Muscle layer of colon (tissue), 2 donors: ENCODE measurements around the gene CGNL1.

ENCODE experiments used
- H3K27ac ChIP-seq: one replicate; pipeline ENCODE4 v1.7.0; 2013; ENCODE audit warnings: low read depth, mild to moderate bottlenecking, low read length, moderate library complexity
- H3K27me3 ChIP-seq, 2 donors: one replicate each; pipeline ENCODE4 v1.7.0; 2013; ENCODE audit warnings: low read length in 2 of 2, mild to moderate bottlenecking in 2 of 2; ENCODE audit not compliant: insufficient read depth in 2 of 2, control insufficient read depth in 1 of 2
- H3K36me3 ChIP-seq: one replicate; pipeline ENCODE4 v1.7.0; 2013; ENCODE audit warnings: mild to moderate bottlenecking, low read length; ENCODE audit not compliant: insufficient read depth
- H3K4me1 ChIP-seq: one replicate; pipeline ENCODE4 v1.7.0; 2013; ENCODE audit warnings: mild to moderate bottlenecking, low read length; ENCODE audit not compliant: insufficient read depth
- H3K4me3 ChIP-seq, 2 donors: one replicate each; pipeline ENCODE4 v1.7.0; 2013; ENCODE audit warnings: low read length in 2 of 2, low read depth in 1 of 2, mild to moderate bottlenecking in 1 of 2, moderate library complexity in 1 of 2
- H3K9ac ChIP-seq: one replicate; pipeline ENCODE4 v1.7.0; 2013; ENCODE audit warnings: low read length
- H3K9me3 ChIP-seq: one replicate; pipeline ENCODE4 v1.7.0; 2013; ENCODE audit warnings: mild to moderate bottlenecking, low read length
- donor health status: abdominal sarcoma.
- donor health status: Adenocarcinoma of cecum.

Gene CGNL1

GRCh38 chr15:57568299-57568698 is 192.0 kb downstream of the CGNL1 start:
- no peaks in the 10 kb centered on the region for H3K27me3 ChIP-seq
- no peak overlapping the region for H3K4me3 ChIP-seq
- H3K4me1 ChIP-seq = peaks cover 5% of the 10 kb centered on the region
- H3K9me3 ChIP-seq = no peaks in the 10 kb centered on the region
- no peak overlapping the region for H3K9ac ChIP-seq
- H3K36me3 ChIP-seq = no peaks in the 10 kb centered on the region
- no peak overlapping the region for H3K27ac ChIP-seq

GRCh38 chr15:57570340-57570739 is 194.0 kb downstream of the CGNL1 start:
- H3K9me3 ChIP-seq = no peaks in the 10 kb centered on the region
- no peak overlapping the region for H3K4me3 ChIP-seq
- peaks cover 5% of the 10 kb centered on the region for H3K4me1 ChIP-seq
- H3K9ac ChIP-seq = no peak overlapping the region
- no peaks in the 10 kb centered on the region for H3K27me3 ChIP-seq
- H3K36me3 ChIP-seq = no peaks in the 10 kb centered on the region
- H3K27ac ChIP-seq = no peak overlapping the region

- Histone ChIP-seq H3K27ac (no peak overlapping the region), H3K9ac (no peak overlapping the region)
Observed at GRCh38 chr15:57570994-57571393, 194.7 kb downstream of the CGNL1 start.

GRCh38 chr15:57571725-57572124 is 195.4 kb downstream of the CGNL1 start:
- H3K4me1 ChIP-seq = peaks cover 5% of the 10 kb centered on the region
- no peak overlapping the region for H3K4me3 ChIP-seq
- no peaks in the 10 kb centered on the region for H3K9me3 ChIP-seq
- H3K36me3 ChIP-seq = no peaks in the 10 kb centered on the region
- no peak overlapping the region for H3K27ac ChIP-seq
- H3K27me3 ChIP-seq = no peaks in the 10 kb centered on the region
- H3K9ac ChIP-seq = no peak overlapping the region

More at GRCh38 chr15:57570994-57571393, 194.7 kb downstream of the CGNL1 start:
- no peaks in the 10 kb centered on the region for H3K36me3 ChIP-seq
- peaks cover 5% of the 10 kb centered on the region for H3K4me1 ChIP-seq
- H3K9me3 ChIP-seq = no peaks in the 10 kb centered on the region
- no peak overlapping the region for H3K4me3 ChIP-seq
- H3K27me3 ChIP-seq = no peaks in the 10 kb centered on the region

GRCh38 chr15:57572468-57572867 is 196.2 kb downstream of the CGNL1 start:
- Histone ChIP-seq H3K36me3 (no peaks in the 10 kb centered on the region), H3K27ac (no peak overlapping the region)

GRCh38 chr15:57573151-57573550 is 196.8 kb downstream of the CGNL1 start:
- Histone ChIP-seq H3K9ac (no peak overlapping the region), H3K9me3 (no peaks in the 10 kb centered on the region), H3K27me3 (no peaks in the 10 kb centered on the region), H3K36me3 (no peaks in the 10 kb centered on the region), H3K4me3 (no peak overlapping the region), H3K4me1 (no peaks in the 10 kb centered on the region), H3K27ac (no peak overlapping the region)

More at GRCh38 chr15:57572468-57572867, 196.2 kb downstream of the CGNL1 start:
- no peaks in the 10 kb centered on the region for H3K27me3 ChIP-seq
- H3K4me1 ChIP-seq = no peaks in the 10 kb centered on the region
- no peaks in the 10 kb centered on the region for H3K9me3 ChIP-seq
- no peak overlapping the region for H3K4me3 ChIP-seq
- H3K9ac ChIP-seq = no peak overlapping the region

- Histone ChIP-seq H3K4me3 (no peak overlapping the region), H3K9me3 (no peaks in the 10 kb centered on the region), H3K27me3 (no peaks in the 10 kb centered on the region), H3K4me1 (no peaks in the 10 kb centered on the region), H3K36me3 (no peaks in the 10 kb centered on the region), H3K27ac (no peak overlapping the region), H3K9ac (no peak overlapping the region)
Observed at GRCh38 chr15:57575363-57575762, 199.1 kb downstream of the CGNL1 start.

GRCh38 chr15:57578288-57578900 is 202.1 kb downstream of the CGNL1 start:
- Histone ChIP-seq H3K36me3 (no peaks in the 10 kb centered on the region), H3K9me3 (no peaks in the 10 kb centered on the region), H3K27me3 (no peaks in the 10 kb centered on the region), H3K4me3 (no peak overlapping the region), H3K9ac (no peak overlapping the region), H3K27ac (no peak overlapping the region), H3K4me1 (no peaks in the 10 kb centered on the region)

GRCh38 chr15:57580428-57580827 is 204.1 kb downstream of the CGNL1 start:
- no peaks in the 10 kb centered on the region for H3K9me3 ChIP-seq
- no peaks in the 10 kb centered on the region for H3K36me3 ChIP-seq
- no peak overlapping the region for H3K4me3 ChIP-seq
- H3K4me1 ChIP-seq = no peaks in the 10 kb centered on the region
- H3K27me3 ChIP-seq = no peaks in the 10 kb centered on the region
- H3K27ac ChIP-seq = no peak overlapping the region
- H3K9ac ChIP-seq = no peak overlapping the region

GRCh38 chr15:57580866-57581265 is 204.6 kb downstream of the CGNL1 start:
- no peaks in the 10 kb centered on the region for H3K4me1 ChIP-seq
- no peak overlapping the region for H3K27ac ChIP-seq
- no peaks in the 10 kb centered on the region for H3K9me3 ChIP-seq
- no peaks in the 10 kb centered on the region for H3K36me3 ChIP-seq
- no peak overlapping the region for H3K4me3 ChIP-seq
- no peaks in the 10 kb centered on the region for H3K27me3 ChIP-seq
- H3K9ac ChIP-seq = no peak overlapping the region

GRCh38 chr15:57582090-57582489 is 205.8 kb downstream of the CGNL1 start:
- Histone ChIP-seq H3K36me3 (no peaks in the 10 kb centered on the region), H3K27me3 (no peaks in the 10 kb centered on the region), H3K27ac (no peak overlapping the region), H3K9ac (no peak overlapping the region), H3K9me3 (no peaks in the 10 kb centered on the region), H3K4me3 (no peak overlapping the region), H3K4me1 (no peaks in the 10 kb centered on the region)

GRCh38 chr15:57583282-57583681 is 207.0 kb downstream of the CGNL1 start:
- H3K36me3 ChIP-seq = no peaks in the 10 kb centered on the region
- no peak overlapping the region for H3K27ac ChIP-seq
- H3K4me1 ChIP-seq = no peaks in the 10 kb centered on the region
- no peaks in the 10 kb centered on the region for H3K27me3 ChIP-seq
- no peak overlapping the region for H3K9ac ChIP-seq
- H3K9me3 ChIP-seq = no peaks in the 10 kb centered on the region
- H3K4me3 ChIP-seq = no peak overlapping the region
